C4-2B (cell line): ENCODE data around the gene LRRC34.

ENCODE experiments used
- ZFX ChIP-seq: fragments of 450-650 bp; IDR thresholded peaks from 2 replicates; pipeline ENCODE4 v1.6.1; 2017
- TF ChIP-seq, protein P1 (sequence below): fragments of 450-650 bp; conservative IDR thresholded peaks from 2 replicates; pipeline ENCODE4 v1.5.1; 2017; ENCODE audit warnings: mild to moderate bottlenecking

DNA sequence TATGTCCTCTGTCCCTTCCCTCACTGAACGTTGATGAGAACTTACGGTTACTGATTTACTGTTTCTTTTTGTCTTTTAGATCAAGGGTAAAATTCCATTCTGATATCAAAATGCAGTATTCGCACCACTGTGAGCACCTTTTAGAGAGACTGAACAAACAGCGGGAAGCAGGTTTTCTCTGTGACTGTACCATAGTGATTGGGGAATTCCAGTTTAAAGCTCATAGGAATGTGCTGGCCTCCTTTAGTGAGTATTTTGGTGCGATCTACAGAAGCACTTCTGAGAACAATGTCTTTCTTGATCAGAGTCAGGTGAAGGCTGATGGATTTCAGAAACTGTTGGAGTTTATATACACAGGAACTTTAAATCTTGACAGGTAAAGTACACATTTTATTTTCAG lies 38.5 kb downstream of the LRRC34 start:
- TF ChIP-seq, protein P1, sequence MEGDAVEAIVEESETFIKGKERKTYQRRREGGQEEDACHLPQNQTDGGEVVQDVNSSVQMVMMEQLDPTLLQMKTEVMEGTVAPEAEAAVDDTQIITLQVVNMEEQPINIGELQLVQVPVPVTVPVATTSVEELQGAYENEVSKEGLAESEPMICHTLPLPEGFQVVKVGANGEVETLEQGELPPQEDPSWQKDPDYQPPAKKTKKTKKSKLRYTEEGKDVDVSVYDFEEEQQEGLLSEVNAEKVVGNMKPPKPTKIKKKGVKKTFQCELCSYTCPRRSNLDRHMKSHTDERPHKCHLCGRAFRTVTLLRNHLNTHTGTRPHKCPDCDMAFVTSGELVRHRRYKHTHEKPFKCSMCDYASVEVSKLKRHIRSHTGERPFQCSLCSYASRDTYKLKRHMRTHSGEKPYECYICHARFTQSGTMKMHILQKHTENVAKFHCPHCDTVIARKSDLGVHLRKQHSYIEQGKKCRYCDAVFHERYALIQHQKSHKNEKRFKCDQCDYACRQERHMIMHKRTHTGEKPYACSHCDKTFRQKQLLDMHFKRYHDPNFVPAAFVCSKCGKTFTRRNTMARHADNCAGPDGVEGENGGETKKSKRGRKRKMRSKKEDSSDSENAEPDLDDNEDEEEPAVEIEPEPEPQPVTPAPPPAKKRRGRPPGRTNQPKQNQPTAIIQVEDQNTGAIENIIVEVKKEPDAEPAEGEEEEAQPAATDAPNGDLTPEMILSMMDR, result no peak
- TF ChIP-seq ZFX, result no peak
